Measurements from ENCODE around the gene KLHL22. TPM values are rescaled to one million over a fixed set of nuclear protein-coding genes. Genes with fewer than 3 reads are reported as not detected.
A peak's percentile ranks its signal among the peaks of the same experiment; 100 is the strongest.

The KLHL22 gene
- total and polyA plus RNA-seq, 2 donors = 11.0 to 14.2 TPM

GRCh38 chr22:20469110-20469868 is 26.3 kb downstream of the KLHL22 start:
- 94% methylated on average over 6 of the region's 6 CpGs for WGBS
- Histone ChIP-seq H3K36me3 (ENCODE audit: control insufficient read depth in 2 of 2, insufficient read depth in 2 of 2, low read length in 1 of 2) (peaks cover 0 to 2% of the 10 kb centered on the region in 2 donors), H3K9me3 (ENCODE audit: control insufficient read depth in 2 of 2, insufficient read depth in 1 of 2, low read length in 1 of 2) (no peaks in the 10 kb centered on the region), H3K27ac (ENCODE audit: low read depth in 1 of 2, low read length in 1 of 2) (no peak overlapping the region), H3K4me1 (ENCODE audit: control insufficient read depth in 2 of 2, insufficient read depth in 2 of 2, low read length in 2 of 2) (peaks cover 0 to 6% of the 10 kb centered on the region in 2 donors), H3K27me3 (ENCODE audit: control insufficient read depth in 2 of 2, insufficient read depth in 1 of 2, low read length in 1 of 2) (no peaks in the 10 kb centered on the region), H3K4me3 (ENCODE audit: low read length in 2 of 2) (no peak overlapping the region)
- no peak for DNase-seq (ENCODE audit: low read depth in 6 of 9, low spot score in 9 of 9)

GRCh38 chr22:20466659-20467379 is 28.8 kb downstream of the KLHL22 start:
- Histone ChIP-seq H3K4me1 (ENCODE audit: control insufficient read depth in 2 of 2, insufficient read depth in 2 of 2, low read length in 2 of 2) (peaks cover 12 to 21% of the 10 kb centered on the region in 2 donors), H3K27ac (ENCODE audit: low read depth in 1 of 2, low read length in 1 of 2) (no peak overlapping the region), H3K36me3 (ENCODE audit: control insufficient read depth in 2 of 2, insufficient read depth in 2 of 2, low read length in 1 of 2) (peaks cover 0 to 2% of the 10 kb centered on the region in 2 donors), H3K9me3 (ENCODE audit: control insufficient read depth in 2 of 2, insufficient read depth in 1 of 2, low read length in 1 of 2) (no peaks in the 10 kb centered on the region), H3K27me3 (ENCODE audit: control insufficient read depth in 2 of 2, insufficient read depth in 1 of 2, low read length in 1 of 2) (no peaks in the 10 kb centered on the region), H3K4me3 (ENCODE audit: low read length in 2 of 2) (no peak overlapping the region)
- 96% methylated on average over 3 of the region's 3 CpGs for WGBS
- DNase-seq (ENCODE audit: low read depth in 6 of 9, low spot score in 9 of 9) = no peak

- peaks cover 0 to 2% of the 10 kb centered on the region in 2 donors for H3K36me3 ChIP-seq (ENCODE audit: control insufficient read depth in 2 of 2, insufficient read depth in 2 of 2, low read length in 1 of 2)
- no peak overlapping the region for H3K27ac ChIP-seq (ENCODE audit: low read depth in 1 of 2, low read length in 1 of 2)
- no peaks in the 10 kb centered on the region for H3K27me3 ChIP-seq (ENCODE audit: control insufficient read depth in 2 of 2, insufficient read depth in 1 of 2, low read length in 1 of 2)
- 96% methylated on average over 5 of the region's 5 CpGs for WGBS
- no peak for DNase-seq (ENCODE audit: low read depth in 6 of 9, low spot score in 9 of 9)
- H3K4me3 ChIP-seq (ENCODE audit: low read length in 2 of 2) = no peak overlapping the region
- no peaks in the 10 kb centered on the region for H3K9me3 ChIP-seq (ENCODE audit: control insufficient read depth in 2 of 2, insufficient read depth in 1 of 2, low read length in 1 of 2)
- peaks cover 12 to 21% of the 10 kb centered on the region in 2 donors for H3K4me1 ChIP-seq (ENCODE audit: control insufficient read depth in 2 of 2, insufficient read depth in 2 of 2, low read length in 2 of 2)
Observed at GRCh38 chr22:20465759-20466077, 29.9 kb downstream of the KLHL22 start.

GRCh38 chr22:20464912-20465758 is 30.5 kb downstream of the KLHL22 start:
- Histone ChIP-seq H3K27ac (ENCODE audit: low read depth in 1 of 2, low read length in 1 of 2) (no peak overlapping the region), H3K9me3 (ENCODE audit: control insufficient read depth in 2 of 2, insufficient read depth in 1 of 2, low read length in 1 of 2) (no peaks in the 10 kb centered on the region), H3K4me1 (ENCODE audit: control insufficient read depth in 2 of 2, insufficient read depth in 2 of 2, low read length in 2 of 2) (peaks cover 12 to 21% of the 10 kb centered on the region in 2 donors), H3K36me3 (ENCODE audit: control insufficient read depth in 2 of 2, insufficient read depth in 2 of 2, low read length in 1 of 2) (peaks cover 0 to 2% of the 10 kb centered on the region in 2 donors), H3K4me3 (ENCODE audit: low read length in 2 of 2) (no peak overlapping the region), H3K27me3 (ENCODE audit: control insufficient read depth in 2 of 2, insufficient read depth in 1 of 2, low read length in 1 of 2) (no peaks in the 10 kb centered on the region)
- whole genome bisulfite sequencing = 98% methylated on average over 32 of the region's 32 CpGs
- no peak for DNase-seq (ENCODE audit: low read depth in 6 of 9, low spot score in 9 of 9)

DNA sequence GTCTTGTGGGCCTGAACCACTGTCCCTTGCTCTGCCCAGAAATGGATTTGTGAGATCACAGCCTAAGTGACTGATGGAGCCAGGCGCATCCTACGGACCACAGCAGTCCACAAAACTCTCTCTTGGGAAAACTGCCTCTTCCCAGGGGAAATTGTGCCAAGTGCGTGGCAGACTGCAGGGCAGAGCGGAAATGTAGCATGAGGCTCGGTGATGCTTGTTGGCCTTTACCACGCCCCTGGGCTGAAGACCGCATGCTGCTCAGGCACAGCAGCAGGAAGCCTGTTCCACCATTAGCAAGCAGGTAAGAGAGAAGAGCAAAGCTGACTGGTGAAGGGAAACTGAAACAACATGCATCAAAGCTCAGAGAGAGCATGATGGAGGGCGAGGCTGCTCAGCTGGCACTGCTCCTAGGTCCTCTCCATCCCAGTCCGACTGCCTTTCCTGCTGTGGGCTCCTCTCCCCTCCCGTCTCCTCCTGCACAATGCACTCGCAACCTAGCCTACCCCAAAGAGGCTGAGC is 31.4 kb downstream of the KLHL22 start:
- H3K9me3 ChIP-seq (ENCODE audit: control insufficient read depth in 2 of 2, insufficient read depth in 1 of 2, low read length in 1 of 2) = no peaks in the 10 kb centered on the region
- DNase-seq (ENCODE audit: low read depth in 6 of 9, low spot score in 9 of 9) = peak in 3 of 9 donors; percentile 9 to 58 (median 27)
- no peak overlapping the region for H3K4me3 ChIP-seq (ENCODE audit: low read length in 2 of 2)
- WGBS = 94% methylated on average over 11 of the region's 11 CpGs
- H3K36me3 ChIP-seq (ENCODE audit: control insufficient read depth in 2 of 2, insufficient read depth in 2 of 2, low read length in 1 of 2) = peaks cover 0 to 2% of the 10 kb centered on the region in 2 donors
- H3K27ac ChIP-seq (ENCODE audit: low read depth in 1 of 2, low read length in 1 of 2) = peak overlapping the region; percentile 58 to 89
- peaks cover 12 to 21% of the 10 kb centered on the region in 2 donors for H3K4me1 ChIP-seq (ENCODE audit: control insufficient read depth in 2 of 2, insufficient read depth in 2 of 2, low read length in 2 of 2)
- no peaks in the 10 kb centered on the region for H3K27me3 ChIP-seq (ENCODE audit: control insufficient read depth in 2 of 2, insufficient read depth in 1 of 2, low read length in 1 of 2)

GRCh38 chr22:20463324-20464095 is 32.1 kb downstream of the KLHL22 start:
- H3K36me3 ChIP-seq (ENCODE audit: control insufficient read depth in 2 of 2, insufficient read depth in 2 of 2, low read length in 1 of 2) = peaks cover 0 to 5% of the 10 kb centered on the region in 2 donors
- H3K4me1 ChIP-seq (ENCODE audit: control insufficient read depth in 2 of 2, insufficient read depth in 2 of 2, low read length in 2 of 2) = peaks cover 12 to 21% of the 10 kb centered on the region in 2 donors
- no peak overlapping the region for H3K4me3 ChIP-seq (ENCODE audit: low read length in 2 of 2)
- WGBS = 12% methylated on average over 2 of the region's 2 CpGs
- H3K27ac ChIP-seq (ENCODE audit: low read depth in 1 of 2, low read length in 1 of 2) = peak overlapping the region; percentile 58 to 89
- DNase-seq (ENCODE audit: low read depth in 6 of 9, low spot score in 9 of 9) = peak in 3 of 9 donors; percentile 11 to 71 (median 16)
- no peaks in the 10 kb centered on the region for H3K9me3 ChIP-seq (ENCODE audit: control insufficient read depth in 2 of 2, insufficient read depth in 1 of 2, low read length in 1 of 2)
- H3K27me3 ChIP-seq (ENCODE audit: control insufficient read depth in 2 of 2, insufficient read depth in 1 of 2, low read length in 1 of 2) = no peaks in the 10 kb centered on the region

DNA sequence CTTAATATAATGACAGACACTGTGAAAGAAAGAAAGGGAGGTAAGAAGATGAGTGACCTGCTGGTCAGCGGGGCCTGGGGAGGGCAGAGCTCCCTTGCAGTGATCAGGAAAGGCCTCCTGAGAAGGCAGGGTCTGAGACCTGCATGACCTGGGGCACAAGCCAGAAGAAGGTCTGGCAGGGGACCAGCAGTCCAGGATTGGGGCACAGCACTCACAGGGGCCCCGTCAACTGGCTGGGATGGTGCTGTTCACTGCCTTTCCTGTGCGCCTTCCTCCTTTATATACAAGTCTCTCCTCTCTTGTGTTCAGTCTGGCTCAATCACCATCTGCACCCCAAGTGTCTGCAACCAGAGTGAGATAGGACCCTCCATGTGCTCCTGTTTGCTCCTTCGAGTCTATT is 35.7 kb downstream of the KLHL22 start:
- no peak for DNase-seq (ENCODE audit: low read depth in 6 of 9, low spot score in 9 of 9)
- Histone ChIP-seq H3K36me3 (ENCODE audit: control insufficient read depth in 2 of 2, insufficient read depth in 2 of 2, low read length in 1 of 2) (peaks cover 0 to 3% of the 10 kb centered on the region in 2 donors), H3K27me3 (ENCODE audit: control insufficient read depth in 2 of 2, insufficient read depth in 1 of 2, low read length in 1 of 2) (no peaks in the 10 kb centered on the region), H3K4me1 (ENCODE audit: control insufficient read depth in 2 of 2, insufficient read depth in 2 of 2, low read length in 2 of 2) (peaks cover 15 to 27% of the 10 kb centered on the region in 2 donors), H3K4me3 (ENCODE audit: low read length in 2 of 2) (no peak overlapping the region), H3K9me3 (ENCODE audit: control insufficient read depth in 2 of 2, insufficient read depth in 1 of 2, low read length in 1 of 2) (no peaks in the 10 kb centered on the region), H3K27ac (ENCODE audit: low read depth in 1 of 2, low read length in 1 of 2) (no peak overlapping the region)
- WGBS = 98% methylated on average over 4 of the region's 4 CpGs

DNA sequence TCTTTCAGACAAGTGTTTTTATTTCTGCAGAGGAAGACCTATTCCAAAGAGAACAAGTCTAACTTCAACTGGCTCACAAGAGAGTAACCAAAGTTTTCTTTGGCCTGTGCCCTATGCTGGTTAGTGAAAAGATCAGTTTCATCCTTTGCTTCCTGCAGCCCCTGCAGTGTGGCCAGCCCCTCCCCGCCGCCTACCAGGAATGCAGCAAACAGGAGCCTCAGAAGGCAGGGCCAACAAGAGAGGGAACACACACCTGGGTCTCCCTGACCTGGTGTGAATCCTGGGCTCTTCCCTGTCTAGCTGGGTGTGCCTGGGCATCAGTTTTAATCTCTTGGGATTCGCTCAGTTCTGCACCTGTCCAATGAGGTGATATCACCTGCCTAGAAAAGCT is 36.4 kb downstream of the KLHL22 start:
- Histone ChIP-seq H3K4me3 (ENCODE audit: low read length in 2 of 2) (no peak overlapping the region), H3K27me3 (ENCODE audit: control insufficient read depth in 2 of 2, insufficient read depth in 1 of 2, low read length in 1 of 2) (no peaks in the 10 kb centered on the region), H3K4me1 (ENCODE audit: control insufficient read depth in 2 of 2, insufficient read depth in 2 of 2, low read length in 2 of 2) (peaks cover 14 to 19% of the 10 kb centered on the region in 2 donors), H3K27ac (ENCODE audit: low read depth in 1 of 2, low read length in 1 of 2) (no peak overlapping the region), H3K36me3 (ENCODE audit: control insufficient read depth in 2 of 2, insufficient read depth in 2 of 2, low read length in 1 of 2) (peaks cover 0 to 3% of the 10 kb centered on the region in 2 donors), H3K9me3 (ENCODE audit: control insufficient read depth in 2 of 2, insufficient read depth in 1 of 2, low read length in 1 of 2) (no peaks in the 10 kb centered on the region)
- WGBS = 98% methylated on average over 3 of the region's 3 CpGs
- DNase-seq (ENCODE audit: low read depth in 6 of 9, low spot score in 9 of 9) = no peak

Data from thymus (tissue), 11 donors.